HEK293T (cell line): ENCODE measurements around the gene RCAN2.
A peak's percentile ranks its signal among the peaks of the same experiment; 100 is the strongest.

Experiments used
- CTCF ChIA-PET: fragments of 350-600 bp; formaldehyde crosslinking; extraction: SDS; loops from one replicate; lab custom pipeline; 2021; ENCODE audit warnings: antibody characterized with exemption, inconsistent platforms; lab: Yijun Ruan, JAX
- POLR2A ChIA-PET: fragments of 350-600 bp; formaldehyde crosslinking; extraction: SDS; loops from one replicate; lab custom pipeline; 2020; ENCODE audit warnings: antibody characterized with exemption, inconsistent platforms; lab: Yijun Ruan, JAX
- DNase-seq: peaks from one replicate; pipeline ENCODE4 v3.0.0; 2012; ENCODE audit warnings: mixed read lengths; ENCODE audit errors: extremely low spot score
- ARNT ChIP-seq: fragments of 450-650 bp; IDR thresholded peaks from 2 replicates; pipeline ENCODE4 v1.6.1; 2017; ENCODE audit warnings: mild to moderate bottlenecking
- BHLHE40 ChIP-seq: fragments of 450-650 bp; IDR thresholded peaks from 2 replicates; pipeline ENCODE4 v1.6.1; 2016; ENCODE audit warnings: mild to moderate bottlenecking, moderate library complexity, borderline replicate concordance
- CTBP1 ChIP-seq: fragments of 450-650 bp; IDR thresholded peaks from 2 replicates; pipeline ENCODE4 v1.6.1; 2016; ENCODE audit warnings: borderline replicate concordance
- ELF4 ChIP-seq: fragments of 450-650 bp; IDR thresholded peaks from 2 replicates; pipeline ENCODE4 v1.6.1; 2017; ENCODE audit warnings: antibody characterized with exemption
- FOXA1 ChIP-seq: fragments of 450-650 bp; IDR thresholded peaks from 2 replicates; pipeline ENCODE4 v1.6.1; 2016; ENCODE audit warnings: mild to moderate bottlenecking
- FOXK2 ChIP-seq: fragments of 450-650 bp; IDR thresholded peaks from 2 replicates; pipeline ENCODE4 v1.6.1; 2016; ENCODE audit warnings: mild to moderate bottlenecking
- FOXM1 ChIP-seq: fragments of 450-650 bp; IDR thresholded peaks from 2 replicates; pipeline ENCODE4 v1.6.1; 2017; ENCODE audit warnings: mild to moderate bottlenecking, borderline replicate concordance
- HDGF ChIP-seq: fragments of 450-650 bp; IDR thresholded peaks from 2 replicates; pipeline ENCODE4 v1.6.1; 2017; ENCODE audit warnings: antibody characterized with exemption, borderline replicate concordance
- L3MBTL2 ChIP-seq: fragments of 450-650 bp; conservative IDR thresholded peaks from 2 replicates; pipeline ENCODE4 v1.6.1; 2016; ENCODE audit warnings: mild to moderate bottlenecking
- LEF1 ChIP-seq: fragments of 450-650 bp; IDR thresholded peaks from 2 replicates; pipeline ENCODE4 v1.6.1; 2017; ENCODE audit warnings: mild to moderate bottlenecking, borderline replicate concordance
- NFRKB ChIP-seq: fragments of 450-650 bp; IDR thresholded peaks from 2 replicates; pipeline ENCODE4 v1.6.1; 2016; ENCODE audit warnings: mild to moderate bottlenecking, moderate library complexity
- PKNOX1 ChIP-seq: fragments of 450-650 bp; IDR thresholded peaks from 2 replicates; pipeline ENCODE4 v1.6.1; 2016
- SP1 ChIP-seq: fragments of 450-650 bp; IDR thresholded peaks from 2 replicates; pipeline ENCODE4 v1.6.1; 2017
- SUZ12 ChIP-seq: fragments of 450-650 bp; IDR thresholded peaks from 2 replicates; pipeline ENCODE4 v1.6.1; 2016; ENCODE audit warnings: mild to moderate bottlenecking
- TARDBP ChIP-seq: fragments of 450-650 bp; IDR thresholded peaks from 2 replicates; pipeline ENCODE4 v1.6.1; 2016
- ZNF384 ChIP-seq: fragments of 450-650 bp; IDR thresholded peaks from 2 replicates; pipeline ENCODE4 v1.6.1; 2016

Gene RCAN2

GRCh38 chr6:46367354-46368168, 123.7 kb downstream of the RCAN2 start:
- ChIA-PET CTCF (no interaction called here), POLR2A (no interaction called here)
- TF ChIP-seq FOXM1 (no peak), ZNF384 (no peak), LEF1 (no peak), SP1 (no peak), FOXA1 (no peak), SUZ12 (no peak), ELF4 (no peak), HDGF (no peak), FOXK2 (no peak), NFRKB (no peak)
- no peak for DNase-seq

GRCh38 chr6:46366190-46366900, 124.9 kb downstream of the RCAN2 start:
- CTCF ChIA-PET, result no interaction called here
- no peak for DNase-seq
- POLR2A ChIA-PET, result no interaction called here
- TF ChIP-seq HDGF (no peak), CTBP1 (no peak), SUZ12 (no peak), TARDBP (no peak), SP1 (no peak), BHLHE40 (no peak), ZNF384 (no peak), ELF4 (no peak), ARNT (no peak), FOXK2 (no peak), FOXM1 (no peak), L3MBTL2 (no peak), LEF1 (no peak), NFRKB (no peak), FOXA1 (no peak), PKNOX1 (no peak)

- ChIA-PET CTCF (no interaction called here), POLR2A (no interaction called here)
- TF ChIP-seq L3MBTL2, result no peak
- TF ChIP-seq NFRKB, result no peak
- no peak for TF ChIP-seq FOXM1
- TF ChIP-seq PKNOX1, result no peak
- no peak for TF ChIP-seq FOXA1
- no peak for DNase-seq
Measured at GRCh38 chr6:46357591-46357990, 133.7 kb downstream of the RCAN2 start.

- no peak for TF ChIP-seq SP1
- TF ChIP-seq ZNF384, result no peak
- no peak for TF ChIP-seq LEF1
- no peak for TF ChIP-seq SUZ12
- no peak for TF ChIP-seq BHLHE40
- ChIA-PET CTCF (no interaction called here), POLR2A (no interaction called here)
- no peak for DNase-seq
Measured at GRCh38 chr6:46356543-46356942, 134.7 kb downstream of the RCAN2 start.

- DNase-seq, result no peak
- POLR2A ChIA-PET, result no interaction called here
- TF ChIP-seq HDGF, result no peak
- TF ChIP-seq TARDBP, result no peak
- no peak for TF ChIP-seq FOXM1
- TF ChIP-seq FOXK2, result no peak
- CTCF ChIA-PET, result no interaction called here
Measured at GRCh38 chr6:46353528-46353927, 137.7 kb downstream of the RCAN2 start.

- no peak for DNase-seq
- TF ChIP-seq PKNOX1 (peak; percentile 77), ELF4 (no peak)
- ChIA-PET CTCF (no interaction called here), POLR2A (no interaction called here)
Measured at GRCh38 chr6:46352541-46353268, 138.5 kb downstream of the RCAN2 start.
